Upper lobe of left lung (tissue), 4 donors: ENCODE measurements around the gene BAIAP2L2.

Experiments
- CTCF ChIP-seq, 6 experiments: fragments of 450-650 bp in 4 of 6; fragments of 200-600 bp in 2 of 6; sonication (generic) in 2 of 6; IDR thresholded peaks; one replicate each; pipeline ENCODE4 v1.5.1; 2016 to 2019; ENCODE audit warnings: antibody characterized with exemption in 6 of 6
- POLR2AphosphoS5 ChIP-seq, 2 donors: sonication (generic); formaldehyde crosslinking; IDR thresholded peaks; one replicate each; pipeline ENCODE4 v1.5.1; 2017; ENCODE audit warnings: antibody characterized with exemption in 2 of 2

- TF ChIP-seq POLR2AphosphoS5 (IDR thresholded peaks at IDR 0.05) (no peak), CTCF (IDR thresholded peaks at IDR 0.05) (no peak)
These were observed 24.7 kb upstream of the BAIAP2L2 start for GRCh38 chr22:38135133-38135706.
